ENCODE results near the gene NRXN3.

Gene NRXN3

DNA sequence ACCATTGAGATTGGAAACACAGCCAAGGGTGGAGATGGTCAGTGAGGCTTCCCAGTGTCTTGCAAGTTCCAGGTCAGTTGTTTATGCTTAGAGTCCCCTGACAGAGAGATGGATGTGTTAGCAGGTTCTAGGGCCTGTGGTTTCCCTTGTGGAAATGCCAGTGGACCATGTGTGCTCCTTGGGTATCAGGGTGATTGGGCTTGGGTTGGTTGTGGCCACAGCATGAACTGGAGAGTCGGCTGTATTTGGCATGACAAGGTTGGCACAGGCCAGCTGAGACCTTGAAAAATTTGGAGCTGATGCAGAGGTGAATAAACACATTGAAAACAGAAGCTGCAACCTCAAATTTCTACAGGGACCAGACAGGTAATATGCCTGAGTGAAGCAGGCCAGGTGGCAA is 1373.2 kb downstream of the NRXN3 start (continued):
- no peak for TF ChIP-seq ZNF747 (tag by site-specific recombination; IDR thresholded peaks at IDR 0.05)
- TF ChIP-seq ZNF404 (tag by site-specific recombination; IDR thresholded peaks at IDR 0.05) = no peak
- TF ChIP-seq GLI2 (tag by site-specific recombination; IDR thresholded peaks at IDR 0.05; ENCODE audit: borderline replicate concordance, low read depth) = no peak
- no peak for TF ChIP-seq GFI1B (tag by site-specific recombination; IDR thresholded peaks at IDR 0.05)
- TF ChIP-seq, protein P1, sequence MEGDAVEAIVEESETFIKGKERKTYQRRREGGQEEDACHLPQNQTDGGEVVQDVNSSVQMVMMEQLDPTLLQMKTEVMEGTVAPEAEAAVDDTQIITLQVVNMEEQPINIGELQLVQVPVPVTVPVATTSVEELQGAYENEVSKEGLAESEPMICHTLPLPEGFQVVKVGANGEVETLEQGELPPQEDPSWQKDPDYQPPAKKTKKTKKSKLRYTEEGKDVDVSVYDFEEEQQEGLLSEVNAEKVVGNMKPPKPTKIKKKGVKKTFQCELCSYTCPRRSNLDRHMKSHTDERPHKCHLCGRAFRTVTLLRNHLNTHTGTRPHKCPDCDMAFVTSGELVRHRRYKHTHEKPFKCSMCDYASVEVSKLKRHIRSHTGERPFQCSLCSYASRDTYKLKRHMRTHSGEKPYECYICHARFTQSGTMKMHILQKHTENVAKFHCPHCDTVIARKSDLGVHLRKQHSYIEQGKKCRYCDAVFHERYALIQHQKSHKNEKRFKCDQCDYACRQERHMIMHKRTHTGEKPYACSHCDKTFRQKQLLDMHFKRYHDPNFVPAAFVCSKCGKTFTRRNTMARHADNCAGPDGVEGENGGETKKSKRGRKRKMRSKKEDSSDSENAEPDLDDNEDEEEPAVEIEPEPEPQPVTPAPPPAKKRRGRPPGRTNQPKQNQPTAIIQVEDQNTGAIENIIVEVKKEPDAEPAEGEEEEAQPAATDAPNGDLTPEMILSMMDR (tag by site-specific recombination; IDR thresholded peaks at IDR 0.05) = no peak
- TF ChIP-seq ZNF600 (tag by site-specific recombination; IDR thresholded peaks at IDR 0.05) = no peak
- no peak for TF ChIP-seq ZNF768 (tag by site-specific recombination; IDR thresholded peaks at IDR 0.05)

DNA sequence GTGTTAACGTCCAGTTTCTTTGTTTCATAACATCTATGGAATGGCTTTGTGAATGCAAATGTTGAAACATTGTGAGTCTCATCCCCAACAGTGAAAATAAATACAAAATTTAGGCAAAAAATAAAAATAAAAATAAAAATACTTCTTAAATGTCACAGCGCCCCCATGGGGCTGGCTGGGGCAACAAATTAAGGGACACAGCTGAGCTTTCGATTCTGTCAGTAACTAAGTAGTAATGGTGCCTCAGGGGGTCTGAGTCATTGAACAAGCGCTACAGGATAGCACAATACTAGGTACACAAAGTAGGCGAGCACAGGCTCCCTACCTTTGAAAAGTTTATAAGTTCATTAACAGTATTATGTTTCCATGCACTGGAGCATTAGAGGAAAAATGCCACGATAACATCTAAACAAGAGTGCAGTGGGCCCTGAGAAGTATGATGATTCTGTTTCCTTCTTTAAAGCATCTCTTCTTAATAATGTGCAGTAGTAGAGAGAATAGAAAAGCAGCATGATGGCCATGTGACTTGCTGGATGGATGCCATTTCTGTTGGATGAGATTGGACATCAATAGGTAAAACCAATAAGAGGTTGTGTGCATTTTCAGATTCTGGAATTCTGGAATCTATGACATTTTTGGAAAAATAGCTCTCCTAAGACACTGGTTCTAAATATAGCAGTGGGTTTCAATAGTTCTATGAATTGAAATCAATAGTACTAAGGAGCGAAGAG is 1374.0 kb downstream of the NRXN3 start:
- ChIA-PET POLR2A (no interaction called here), CTCF (interaction anchor here (0.5 to 1.9 kb wide), 16 partner anchors 10 to 1158 kb away, joined by 3 to 6 read pairs (median 3); no protein-coding TSS in a partner anchor)
- Histone ChIP-seq H3K9me3 (ENCODE audit: control insufficient read depth, insufficient read depth, low read depth, low read length) (no peaks in the 10 kb centered on the region), H3K27ac (ENCODE audit: extremely low read depth, low read depth, low read length) (no peak overlapping the region), H3K4me3 (ENCODE audit: low read depth, low read length) (no peak overlapping the region), H3K4me1 (ENCODE audit: control insufficient read depth, insufficient read depth, low read length) (peaks cover 8% of the 10 kb centered on the region), H3K36me3 (ENCODE audit: control insufficient read depth in 2 of 2, insufficient read depth in 1 of 2, low read length in 2 of 2) (no peaks in the 10 kb centered on the region)
- TF ChIP-seq ZIC2 (tag by site-specific recombination; IDR thresholded peaks at IDR 0.05) = 0 out of 2 replicates have a peak, but pooled peaks have one; percentile 29
- no peak for TF ChIP-seq ZNF146 (tag by site-specific recombination; IDR thresholded peaks at IDR 0.05)
- TF ChIP-seq KLF10 (tag by site-specific recombination; IDR thresholded peaks at IDR 0.05) = no peak
- peak; percentile 57 for TF ChIP-seq ZNF654 (tag by site-specific recombination; IDR thresholded peaks at IDR 0.05; ENCODE audit: low read depth)

DNA sequence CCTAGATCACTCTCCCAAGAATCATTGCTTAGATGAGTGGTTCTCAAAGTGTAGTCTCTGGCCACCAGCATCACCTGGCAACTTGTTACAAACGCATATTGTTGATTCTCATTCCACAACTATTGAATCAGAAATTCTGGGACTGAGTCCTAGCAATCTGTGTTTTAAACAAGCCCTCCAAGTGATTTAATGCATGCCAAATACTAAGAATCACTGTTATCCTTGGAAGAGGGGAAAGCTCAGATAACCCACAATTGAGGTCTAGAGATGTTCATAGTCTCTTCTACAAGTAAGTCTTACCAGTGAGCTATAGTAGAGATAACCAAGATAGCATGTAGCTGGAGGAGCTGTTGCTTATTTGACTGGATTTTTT is 1374.5 kb downstream of the NRXN3 start:
- H3K36me3 ChIP-seq (ENCODE audit: control insufficient read depth in 2 of 2, insufficient read depth in 1 of 2, low read length in 2 of 2) = no peaks in the 10 kb centered on the region
- H3K4me3 ChIP-seq (ENCODE audit: low read depth, low read length) = no peak overlapping the region
- H3K9me3 ChIP-seq (ENCODE audit: control insufficient read depth, insufficient read depth, low read depth, low read length) = no peaks in the 10 kb centered on the region
- H3K4me1 ChIP-seq (ENCODE audit: control insufficient read depth, insufficient read depth, low read length) = peaks cover 8% of the 10 kb centered on the region
- ChIA-PET POLR2A (no interaction called here), CTCF (interaction anchor here (0.6 to 1.7 kb wide), 6 partner anchors 16 to 579 kb away, joined by 3 to 6 read pairs (median 3); no protein-coding TSS in a partner anchor)
- TF ChIP-seq HOXC10 (CRISPR knock-in tag; IDR thresholded peaks at IDR 0.05) (no peak), YY1 (tag by site-specific recombination; IDR thresholded peaks at IDR 0.05) (no peak), ZNF501 (tag by site-specific recombination; IDR thresholded peaks at IDR 0.05) (no peak), ZNF133 (tag by site-specific recombination; IDR thresholded peaks at IDR 0.05) (no peak), TCF7L2 (IDR thresholded peaks at IDR 0.05; ENCODE audit: borderline replicate concordance, low read depth, low read length) (no peak), ZNF791 (tag by site-specific recombination; IDR thresholded peaks at IDR 0.05) (no peak), ZNF2 (tag by site-specific recombination; IDR thresholded peaks at IDR 0.05) (no peak), ZNF37A (tag by site-specific recombination; IDR thresholded peaks at IDR 0.05) (no peak), ZNF433 (tag by site-specific recombination; IDR thresholded peaks at IDR 0.05; ENCODE audit: low read depth) (no peak), ZNF837 (tag by site-specific recombination; IDR thresholded peaks at IDR 0.05) (no peak), SP3 (tag by site-specific recombination; IDR thresholded peaks at IDR 0.05) (no peak), ZNF747 (tag by site-specific recombination; IDR thresholded peaks at IDR 0.05) (no peak)
- TF ChIP-seq, protein P2, sequence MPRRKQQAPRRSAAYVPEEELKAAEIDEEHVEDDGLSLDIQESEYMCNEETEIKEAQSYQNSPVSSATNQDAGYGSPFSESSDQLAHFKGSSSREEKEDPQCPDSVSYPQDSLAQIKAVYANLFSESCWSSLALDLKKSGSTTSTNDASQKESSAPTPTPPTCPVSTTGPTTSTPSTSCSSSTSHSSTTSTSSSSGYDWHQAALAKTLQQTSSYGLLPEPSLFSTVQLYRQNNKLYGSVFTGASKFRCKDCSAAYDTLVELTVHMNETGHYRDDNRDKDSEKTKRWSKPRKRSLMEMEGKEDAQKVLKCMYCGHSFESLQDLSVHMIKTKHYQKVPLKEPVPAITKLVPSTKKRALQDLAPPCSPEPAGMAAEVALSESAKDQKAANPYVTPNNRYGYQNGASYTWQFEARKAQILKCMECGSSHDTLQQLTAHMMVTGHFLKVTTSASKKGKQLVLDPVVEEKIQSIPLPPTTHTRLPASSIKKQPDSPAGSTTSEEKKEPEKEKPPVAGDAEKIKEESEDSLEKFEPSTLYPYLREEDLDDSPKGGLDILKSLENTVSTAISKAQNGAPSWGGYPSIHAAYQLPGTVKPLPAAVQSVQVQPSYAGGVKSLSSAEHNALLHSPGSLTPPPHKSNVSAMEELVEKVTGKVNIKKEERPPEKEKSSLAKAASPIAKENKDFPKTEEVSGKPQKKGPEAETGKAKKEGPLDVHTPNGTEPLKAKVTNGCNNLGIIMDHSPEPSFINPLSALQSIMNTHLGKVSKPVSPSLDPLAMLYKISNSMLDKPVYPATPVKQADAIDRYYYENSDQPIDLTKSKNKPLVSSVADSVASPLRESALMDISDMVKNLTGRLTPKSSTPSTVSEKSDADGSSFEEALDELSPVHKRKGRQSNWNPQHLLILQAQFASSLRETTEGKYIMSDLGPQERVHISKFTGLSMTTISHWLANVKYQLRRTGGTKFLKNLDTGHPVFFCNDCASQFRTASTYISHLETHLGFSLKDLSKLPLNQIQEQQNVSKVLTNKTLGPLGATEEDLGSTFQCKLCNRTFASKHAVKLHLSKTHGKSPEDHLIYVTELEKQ (tag by site-specific recombination; IDR thresholded peaks at IDR 0.05; ENCODE audit: borderline replicate concordance) = no peak
- TF ChIP-seq, protein P3, sequence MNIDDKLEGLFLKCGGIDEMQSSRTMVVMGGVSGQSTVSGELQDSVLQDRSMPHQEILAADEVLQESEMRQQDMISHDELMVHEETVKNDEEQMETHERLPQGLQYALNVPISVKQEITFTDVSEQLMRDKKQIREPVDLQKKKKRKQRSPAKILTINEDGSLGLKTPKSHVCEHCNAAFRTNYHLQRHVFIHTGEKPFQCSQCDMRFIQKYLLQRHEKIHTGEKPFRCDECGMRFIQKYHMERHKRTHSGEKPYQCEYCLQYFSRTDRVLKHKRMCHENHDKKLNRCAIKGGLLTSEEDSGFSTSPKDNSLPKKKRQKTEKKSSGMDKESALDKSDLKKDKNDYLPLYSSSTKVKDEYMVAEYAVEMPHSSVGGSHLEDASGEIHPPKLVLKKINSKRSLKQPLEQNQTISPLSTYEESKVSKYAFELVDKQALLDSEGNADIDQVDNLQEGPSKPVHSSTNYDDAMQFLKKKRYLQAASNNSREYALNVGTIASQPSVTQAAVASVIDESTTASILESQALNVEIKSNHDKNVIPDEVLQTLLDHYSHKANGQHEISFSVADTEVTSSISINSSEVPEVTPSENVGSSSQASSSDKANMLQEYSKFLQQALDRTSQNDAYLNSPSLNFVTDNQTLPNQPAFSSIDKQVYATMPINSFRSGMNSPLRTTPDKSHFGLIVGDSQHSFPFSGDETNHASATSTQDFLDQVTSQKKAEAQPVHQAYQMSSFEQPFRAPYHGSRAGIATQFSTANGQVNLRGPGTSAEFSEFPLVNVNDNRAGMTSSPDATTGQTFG (tag by site-specific recombination; IDR thresholded peaks at IDR 0.05; ENCODE audit: borderline replicate concordance) = no peak
- no peak overlapping the region for H3K27ac ChIP-seq (ENCODE audit: extremely low read depth, low read depth, low read length)
